Breast epithelium (tissue), 3 donors: Measurements from ENCODE around the gene MGAT4C.

Experiments
- CTCF ChIP-seq, 3 donors: fragments of 450-650 bp; IDR thresholded peaks; one replicate each; pipeline ENCODE4 v1.5.1; 2016 to 2017; ENCODE audit warnings: antibody characterized with exemption in 3 of 3, mild to moderate bottlenecking in 3 of 3, moderate library complexity in 3 of 3
- POLR2A ChIP-seq: fragments of 450-650 bp; IDR thresholded peaks from one replicate; pipeline ENCODE4 v1.6.1; 2016; ENCODE audit warnings: antibody characterized with exemption, mild to moderate bottlenecking, moderate library complexity
- POLR2AphosphoS5 ChIP-seq, 3 donors: sonication (generic); formaldehyde crosslinking; IDR thresholded peaks; one replicate each; pipeline ENCODE4 v1.6.1; 2017; ENCODE audit warnings: antibody characterized with exemption in 3 of 3

- TF ChIP-seq POLR2AphosphoS5 (IDR thresholded peaks at IDR 0.05) (no peak), CTCF (IDR thresholded peaks at IDR 0.05) (no peak), POLR2A (no peak)
Observed at GRCh38 chr12:85951823-85952222, 304.4 kb downstream of the MGAT4C start.
